ENCODE measurements around the gene KDM1B. TPM values are rescaled to one million over a fixed set of nuclear protein-coding genes. Genes with fewer than 3 reads are reported as not detected.

KDM1B gene
- total RNA-seq, 1 experiment from 2014 or later = 25.0 TPM

DNA sequence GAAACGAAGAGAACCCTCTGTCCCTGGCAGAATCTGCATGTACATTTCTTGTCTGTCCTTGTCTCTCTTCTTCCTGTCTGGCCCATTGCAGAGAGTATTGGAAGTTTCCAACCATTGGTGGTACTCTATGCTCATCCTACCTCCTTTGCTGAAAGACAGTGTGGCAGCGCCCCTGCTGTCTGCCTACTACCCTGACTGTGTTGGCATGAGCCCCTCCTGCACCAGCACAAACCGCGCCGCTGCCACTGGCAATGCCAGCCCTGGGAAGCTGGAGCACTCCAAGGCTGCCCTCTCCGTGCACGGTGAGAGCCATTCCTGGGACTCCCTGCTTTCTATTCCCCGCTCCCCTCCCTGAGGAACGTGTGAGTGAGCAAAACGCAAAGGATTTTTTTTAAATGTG lies 32.5 kb downstream of the KDM1B start:
- Histone ChIP-seq H3K4me1 (ENCODE audit: insufficient read depth, low read length) (peaks cover 10% of the 10 kb centered on the region), H3K36me3 (ENCODE audit: low read depth, low read length) (no peaks in the 10 kb centered on the region), H3K9ac (ENCODE audit: low read length) (no peak overlapping the region), H3K79me2 (ENCODE audit: low read length) (no peaks in the 10 kb centered on the region), H3K4me2 (ENCODE audit: low read length) (no peak overlapping the region), H2AFZ (ENCODE audit: low read length) (no peak overlapping the region), H3K4me3 (ENCODE audit: low read length) (no peak overlapping the region), H3K27me3 (ENCODE audit: low read length) (no peaks in the 10 kb centered on the region), H4K20me1 (ENCODE audit: low read length) (no peaks in the 10 kb centered on the region), H3K9me2 (replicated peaks; ENCODE audit: low read length) (no peaks in the 10 kb centered on the region), H3K27ac (ENCODE audit: low read length) (no peak overlapping the region), H3F3A (ENCODE audit: low read length, unreplicated experiment) (no peaks in the 10 kb centered on the region), H3K9me3 (ENCODE audit: low read length) (no peaks in the 10 kb centered on the region)
- no peak for DNase-seq
- no TSS peak for BruUV-seq (replicated peaks)
- intact Hi-C loops (cut with micrococcal nuclease) = no loop called here
- no peak for TF ChIP-seq EZH2phosphoT487 (IDR thresholded peaks at IDR 0.05; ENCODE audit: borderline replicate concordance, low read length)
- TF ChIP-seq, protein P1, sequence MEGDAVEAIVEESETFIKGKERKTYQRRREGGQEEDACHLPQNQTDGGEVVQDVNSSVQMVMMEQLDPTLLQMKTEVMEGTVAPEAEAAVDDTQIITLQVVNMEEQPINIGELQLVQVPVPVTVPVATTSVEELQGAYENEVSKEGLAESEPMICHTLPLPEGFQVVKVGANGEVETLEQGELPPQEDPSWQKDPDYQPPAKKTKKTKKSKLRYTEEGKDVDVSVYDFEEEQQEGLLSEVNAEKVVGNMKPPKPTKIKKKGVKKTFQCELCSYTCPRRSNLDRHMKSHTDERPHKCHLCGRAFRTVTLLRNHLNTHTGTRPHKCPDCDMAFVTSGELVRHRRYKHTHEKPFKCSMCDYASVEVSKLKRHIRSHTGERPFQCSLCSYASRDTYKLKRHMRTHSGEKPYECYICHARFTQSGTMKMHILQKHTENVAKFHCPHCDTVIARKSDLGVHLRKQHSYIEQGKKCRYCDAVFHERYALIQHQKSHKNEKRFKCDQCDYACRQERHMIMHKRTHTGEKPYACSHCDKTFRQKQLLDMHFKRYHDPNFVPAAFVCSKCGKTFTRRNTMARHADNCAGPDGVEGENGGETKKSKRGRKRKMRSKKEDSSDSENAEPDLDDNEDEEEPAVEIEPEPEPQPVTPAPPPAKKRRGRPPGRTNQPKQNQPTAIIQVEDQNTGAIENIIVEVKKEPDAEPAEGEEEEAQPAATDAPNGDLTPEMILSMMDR (conservative IDR thresholded peaks at IDR 0.05; ENCODE audit: low read depth, low read length) = no peak
- ChIA-PET POLR2A (ENCODE audit: unreplicated experiment) (no interaction called here), CTCF (no interaction called here)
- ATAC-seq = no peak; the same call in 1 of the 2 replicates

- BruUV-seq (replicated peaks) = no TSS peak
- Histone ChIP-seq H3K4me1 (ENCODE audit: insufficient read depth, low read length) (peaks cover 10% of the 10 kb centered on the region), H3K4me2 (ENCODE audit: low read length) (no peak overlapping the region), H3K4me3 (ENCODE audit: low read length) (no peak overlapping the region), H4K20me1 (ENCODE audit: low read length) (no peaks in the 10 kb centered on the region), H2AFZ (ENCODE audit: low read length) (no peak overlapping the region), H3K27ac (ENCODE audit: low read length) (no peak overlapping the region), H3K9me3 (ENCODE audit: low read length) (no peaks in the 10 kb centered on the region), H3F3A (ENCODE audit: low read length, unreplicated experiment) (no peaks in the 10 kb centered on the region), H3K9me2 (replicated peaks; ENCODE audit: low read length) (no peaks in the 10 kb centered on the region), H3K79me2 (ENCODE audit: low read length) (no peaks in the 10 kb centered on the region), H3K27me3 (ENCODE audit: low read length) (no peaks in the 10 kb centered on the region), H3K36me3 (ENCODE audit: low read depth, low read length) (no peaks in the 10 kb centered on the region), H3K9ac (ENCODE audit: low read length) (no peak overlapping the region)
- ChIA-PET POLR2A (ENCODE audit: unreplicated experiment) (no interaction called here), CTCF (no interaction called here)
- no peak for ATAC-seq
- DNase-seq = no peak
- intact Hi-C loops (cut with micrococcal nuclease) = no loop called here
- TF ChIP-seq EZH2phosphoT487 (IDR thresholded peaks at IDR 0.05; ENCODE audit: borderline replicate concordance, low read length) (no peak), EZH2 (IDR thresholded peaks at IDR 0.05; ENCODE audit: low read length, unreplicated experiment) (no peak)
- TF ChIP-seq, protein P1 (conservative IDR thresholded peaks at IDR 0.05; ENCODE audit: low read depth, low read length) = no peak
These were observed 34.0 kb downstream of the KDM1B start for GRCh38 chr6:18189196-18189595.

DNA sequence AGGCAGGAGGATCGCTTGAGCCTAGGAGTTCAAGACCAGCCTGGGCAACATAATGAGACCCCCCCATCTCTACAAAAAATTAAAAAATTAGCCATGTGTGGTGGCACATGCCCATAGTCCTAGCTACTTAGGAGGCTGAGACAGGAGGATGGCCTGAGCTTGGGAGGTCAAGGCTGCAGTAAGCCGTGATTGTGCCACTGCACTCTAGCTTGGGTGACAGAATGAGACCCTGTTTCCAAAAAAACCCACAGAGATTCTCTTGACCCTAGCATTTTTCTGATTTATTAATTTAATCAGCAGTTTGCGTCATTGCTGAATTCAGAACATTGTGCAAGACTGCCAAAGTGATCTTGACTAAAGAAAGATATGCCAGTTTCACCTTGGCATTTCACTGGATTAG lies 36.8 kb downstream of the KDM1B start:
- Histone ChIP-seq H3F3A (ENCODE audit: low read length, unreplicated experiment) (no peaks in the 10 kb centered on the region), H3K4me2 (ENCODE audit: low read length) (no peak overlapping the region), H3K36me3 (ENCODE audit: low read depth, low read length) (no peaks in the 10 kb centered on the region), H3K79me2 (ENCODE audit: low read length) (no peaks in the 10 kb centered on the region), H2AFZ (ENCODE audit: low read length) (no peak overlapping the region), H3K9me3 (ENCODE audit: low read length) (no peaks in the 10 kb centered on the region), H3K27ac (ENCODE audit: low read length) (no peak overlapping the region), H3K9me2 (replicated peaks; ENCODE audit: low read length) (no peaks in the 10 kb centered on the region), H4K20me1 (ENCODE audit: low read length) (no peaks in the 10 kb centered on the region), H3K4me1 (ENCODE audit: insufficient read depth, low read length) (no peaks in the 10 kb centered on the region), H3K4me3 (ENCODE audit: low read length) (no peak overlapping the region), H3K27me3 (ENCODE audit: low read length) (no peaks in the 10 kb centered on the region), H3K9ac (ENCODE audit: low read length) (no peak overlapping the region)
- CTCF ChIA-PET = no interaction called here
- POLR2A ChIA-PET (ENCODE audit: unreplicated experiment) = no interaction called here
- TF ChIP-seq, protein P1 (conservative IDR thresholded peaks at IDR 0.05; ENCODE audit: low read depth, low read length) = no peak
- no peak for TF ChIP-seq EZH2phosphoT487 (IDR thresholded peaks at IDR 0.05; ENCODE audit: borderline replicate concordance, low read length)
- no peak for TF ChIP-seq EZH2 (IDR thresholded peaks at IDR 0.05; ENCODE audit: low read length, unreplicated experiment)
- intact Hi-C loops (cut with micrococcal nuclease) = no loop called here
- ATAC-seq (no peak), DNase-seq (no peak)
- BruUV-seq (replicated peaks) = no TSS peak
